ENCODE data around the gene SYMPK.

- TF ChIP-seq CTCF (IDR thresholded peaks at IDR 0.05) (peak in 1 of 4 experiments; percentile 1), POLR2AphosphoS5 (IDR thresholded peaks at IDR 0.05) (peak; percentile 70)
Observed at GRCh38 chr19:45886427-45887199, 23.7 kb upstream of the SYMPK start.

Measured in gastroesophageal sphincter (tissue), 3 donors.